ENCODE data around the gene MAGI2.

- TF ChIP-seq, protein P1, sequence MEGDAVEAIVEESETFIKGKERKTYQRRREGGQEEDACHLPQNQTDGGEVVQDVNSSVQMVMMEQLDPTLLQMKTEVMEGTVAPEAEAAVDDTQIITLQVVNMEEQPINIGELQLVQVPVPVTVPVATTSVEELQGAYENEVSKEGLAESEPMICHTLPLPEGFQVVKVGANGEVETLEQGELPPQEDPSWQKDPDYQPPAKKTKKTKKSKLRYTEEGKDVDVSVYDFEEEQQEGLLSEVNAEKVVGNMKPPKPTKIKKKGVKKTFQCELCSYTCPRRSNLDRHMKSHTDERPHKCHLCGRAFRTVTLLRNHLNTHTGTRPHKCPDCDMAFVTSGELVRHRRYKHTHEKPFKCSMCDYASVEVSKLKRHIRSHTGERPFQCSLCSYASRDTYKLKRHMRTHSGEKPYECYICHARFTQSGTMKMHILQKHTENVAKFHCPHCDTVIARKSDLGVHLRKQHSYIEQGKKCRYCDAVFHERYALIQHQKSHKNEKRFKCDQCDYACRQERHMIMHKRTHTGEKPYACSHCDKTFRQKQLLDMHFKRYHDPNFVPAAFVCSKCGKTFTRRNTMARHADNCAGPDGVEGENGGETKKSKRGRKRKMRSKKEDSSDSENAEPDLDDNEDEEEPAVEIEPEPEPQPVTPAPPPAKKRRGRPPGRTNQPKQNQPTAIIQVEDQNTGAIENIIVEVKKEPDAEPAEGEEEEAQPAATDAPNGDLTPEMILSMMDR (IDR thresholded peaks at IDR 0.05) = no peak
- no peak for TF ChIP-seq POLR2A (IDR thresholded peaks at IDR 0.05)
These were observed 1019.2 kb downstream of the MAGI2 start for GRCh38 chr7:78434281-78434680.

Data from esophagus squamous epithelium (tissue), 4 donors.